Coronary artery (tissue), 2 donors: ENCODE data around the gene BCAS1.

Experiments
- DNase-seq: peaks from one replicate; pipeline ENCODE4 v3.0.0-alpha.2; 2017; ENCODE audit warnings: low spot score
- H3K27ac ChIP-seq, 2 donors: fragments of 200-600 bp; sonication (generic); one replicate each; pipeline ENCODE4 v1.5.1; 2016 to 2019
- H3K4me3 ChIP-seq: fragments of 200-600 bp; sonication (generic); 2 replicates; pipeline ENCODE4 v1.5.1; 2016; ENCODE audit warnings: mild to moderate bottlenecking, moderate library complexity
- TF ChIP-seq, protein P1 (sequence below): fragments of 200-600 bp; sonication (generic); IDR thresholded peaks from one replicate; pipeline ENCODE4 v1.5.1; 2019; ENCODE audit warnings: antibody characterized with exemption

Gene BCAS1

DNA sequence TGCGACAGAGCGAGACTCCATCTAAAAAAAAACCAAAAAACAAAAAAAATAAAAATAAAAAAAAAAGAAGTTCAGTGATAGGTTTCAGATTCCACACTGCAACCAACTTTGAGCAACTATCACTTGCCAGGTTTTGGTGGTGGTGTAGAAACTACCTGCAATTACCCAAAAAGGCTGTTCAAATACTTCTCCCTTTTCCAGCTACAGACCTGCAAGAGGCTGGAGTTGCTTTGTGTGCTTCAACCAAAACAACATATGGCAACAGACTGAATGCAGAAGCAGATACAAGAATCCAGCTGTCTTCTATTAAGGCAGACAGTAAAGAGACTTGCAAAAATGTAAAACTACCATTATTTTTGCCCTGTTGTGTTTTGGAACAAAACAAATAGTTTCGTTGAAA, 9.3 kb upstream of the BCAS1 start:
- no peak for DNase-seq
- H3K27ac ChIP-seq: no peak overlapping the region
- H3K4me3 ChIP-seq: no peak overlapping the region
- TF ChIP-seq, protein P1, sequence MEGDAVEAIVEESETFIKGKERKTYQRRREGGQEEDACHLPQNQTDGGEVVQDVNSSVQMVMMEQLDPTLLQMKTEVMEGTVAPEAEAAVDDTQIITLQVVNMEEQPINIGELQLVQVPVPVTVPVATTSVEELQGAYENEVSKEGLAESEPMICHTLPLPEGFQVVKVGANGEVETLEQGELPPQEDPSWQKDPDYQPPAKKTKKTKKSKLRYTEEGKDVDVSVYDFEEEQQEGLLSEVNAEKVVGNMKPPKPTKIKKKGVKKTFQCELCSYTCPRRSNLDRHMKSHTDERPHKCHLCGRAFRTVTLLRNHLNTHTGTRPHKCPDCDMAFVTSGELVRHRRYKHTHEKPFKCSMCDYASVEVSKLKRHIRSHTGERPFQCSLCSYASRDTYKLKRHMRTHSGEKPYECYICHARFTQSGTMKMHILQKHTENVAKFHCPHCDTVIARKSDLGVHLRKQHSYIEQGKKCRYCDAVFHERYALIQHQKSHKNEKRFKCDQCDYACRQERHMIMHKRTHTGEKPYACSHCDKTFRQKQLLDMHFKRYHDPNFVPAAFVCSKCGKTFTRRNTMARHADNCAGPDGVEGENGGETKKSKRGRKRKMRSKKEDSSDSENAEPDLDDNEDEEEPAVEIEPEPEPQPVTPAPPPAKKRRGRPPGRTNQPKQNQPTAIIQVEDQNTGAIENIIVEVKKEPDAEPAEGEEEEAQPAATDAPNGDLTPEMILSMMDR: no peak

GRCh38 chr20:54078296-54078984, 8.0 kb upstream of the BCAS1 start:
- H3K4me3 ChIP-seq: no peak overlapping the region
- no peak for DNase-seq
- TF ChIP-seq, protein P1: no peak
- H3K27ac ChIP-seq: no peak overlapping the region

GRCh38 chr20:54076259-54076658, 5.9 kb upstream of the BCAS1 start:
- DNase-seq: no peak
- TF ChIP-seq, protein P1: no peak
- no peak overlapping the region for H3K4me3 ChIP-seq
- no peak overlapping the region for H3K27ac ChIP-seq

DNA sequence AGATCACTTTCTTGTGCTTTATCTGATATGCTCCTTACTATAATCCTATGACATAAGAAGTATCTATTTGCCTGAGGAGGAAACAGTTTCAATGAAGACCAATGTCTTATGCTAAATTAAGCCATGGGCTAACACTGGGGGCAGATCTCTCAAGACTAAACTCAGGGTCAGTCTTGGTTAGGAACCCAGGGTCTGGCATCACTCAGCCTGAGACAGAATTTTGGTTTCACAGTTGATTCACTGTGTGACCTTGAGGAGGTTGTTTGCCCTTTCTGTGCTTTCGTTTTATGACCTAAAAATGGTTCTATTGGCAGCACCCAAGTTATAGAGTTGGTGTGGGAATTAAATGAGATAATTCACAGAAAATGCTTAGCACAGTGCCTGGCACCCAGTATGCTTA, 4.9 kb upstream of the BCAS1 start:
- TF ChIP-seq, protein P1: no peak
- DNase-seq: no peak
- no peak overlapping the region for H3K27ac ChIP-seq
- no peak overlapping the region for H3K4me3 ChIP-seq

GRCh38 chr20:54074511-54074910, 4.1 kb upstream of the BCAS1 start:
- no peak overlapping the region for H3K4me3 ChIP-seq
- TF ChIP-seq, protein P1: no peak
- H3K27ac ChIP-seq: no peak overlapping the region
- DNase-seq: no peak

- Histone ChIP-seq H3K27ac (no peak overlapping the region), H3K4me3 (no peak overlapping the region)
- DNase-seq: no peak
- TF ChIP-seq, protein P1: no peak
These were observed 2.9 kb upstream of the BCAS1 start for GRCh38 chr20:54073288-54073687.

DNA sequence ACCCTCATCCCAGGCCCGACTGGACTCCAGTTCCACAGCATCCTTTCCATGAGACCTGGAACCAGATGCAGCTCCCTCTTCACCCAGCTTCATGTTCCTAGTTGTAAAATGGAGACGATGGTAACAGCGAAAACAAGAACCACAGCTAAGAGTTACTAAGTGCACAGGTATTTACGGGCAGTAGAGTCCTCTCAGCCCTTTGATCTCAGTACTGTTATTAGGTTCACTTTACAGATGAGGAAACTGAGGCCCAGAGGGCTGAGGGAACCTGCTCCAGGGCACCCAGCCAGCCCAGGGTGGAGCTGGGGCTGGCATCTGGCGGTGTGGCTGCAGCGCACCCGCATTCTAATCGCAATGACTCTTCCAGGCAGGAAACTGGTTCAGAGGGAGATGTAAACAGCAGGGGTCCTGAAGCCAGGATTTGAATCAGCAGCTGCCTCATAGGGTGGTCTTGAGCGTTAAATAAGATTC, 858 bp downstream of the BCAS1 start:
- TF ChIP-seq, protein P1: no peak
- Histone ChIP-seq H3K27ac (no peak overlapping the region), H3K4me3 (no peak overlapping the region)
- DNase-seq: no peak
